ENCODE data around the gene TUBA4A.
"Not testable (repeated sequence)": the region's sequence is repeated elsewhere in the genome, so short reads cannot be mapped to it uniquely, and the experiment has no call there.

DNA sequence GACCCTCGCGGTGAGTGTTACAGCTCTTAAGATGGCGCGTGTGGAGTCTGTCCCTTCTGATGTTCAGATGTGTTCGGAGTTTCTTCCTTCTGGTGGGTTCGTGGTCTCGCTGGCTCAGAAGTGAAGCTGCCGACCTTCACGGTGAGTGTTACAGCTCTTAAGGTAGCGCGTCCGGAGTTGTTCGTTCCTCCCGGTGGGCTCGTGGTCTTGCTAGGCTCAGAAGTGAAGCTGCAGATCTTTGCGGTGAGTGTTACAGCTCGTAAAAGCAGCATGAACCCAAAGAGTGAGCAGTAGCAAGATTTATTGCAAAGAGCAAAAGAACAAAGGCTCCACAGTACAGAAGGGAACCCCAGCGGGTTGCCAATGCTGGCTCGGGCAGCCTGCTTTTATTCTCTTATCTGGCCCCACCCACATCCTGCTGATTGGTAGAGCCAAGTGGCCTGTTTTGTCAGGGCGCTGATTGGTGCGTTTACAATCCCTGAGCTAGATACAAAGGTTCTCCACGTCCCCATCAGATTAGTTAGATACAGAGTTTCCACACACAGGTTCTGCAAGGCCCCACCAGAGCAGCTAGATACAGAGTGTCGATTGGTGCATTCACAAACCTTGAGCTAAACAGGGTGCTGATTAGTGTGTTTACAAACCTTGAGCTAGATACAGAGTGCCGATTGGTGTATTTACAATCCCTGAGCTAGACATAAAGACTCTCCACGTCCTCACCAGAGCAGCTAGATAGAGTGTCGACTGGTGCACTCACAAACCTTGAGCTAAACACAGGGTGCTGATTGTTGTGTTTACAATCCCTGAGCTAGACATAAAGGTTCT is 53.0 kb downstream of the TUBA4A start:
- TF ChIP-seq CTCF, POLR2A, POLR2AphosphoS5 (IDR thresholded peaks at IDR 0.05): not testable (repeated sequence)
